HG03442 (cell line): ENCODE measurements around the gene H6PD.
"Not testable (repeated sequence)": the region's sequence is repeated elsewhere in the genome, so short reads cannot be mapped to it uniquely, and the experiment has no call there.

Experiments used
- ATAC-seq: cut with Tn5 transposase; IDR thresholded peaks from one replicate; pipeline ENCODE4 v1.9.1; 2021; ENCODE audit warnings: mild to moderate bottlenecking, moderate library complexity; ENCODE audit not compliant: unreplicated experiment

H6PD gene

GRCh38 chr1:9294910-9295636 is 60.5 kb downstream of the H6PD start:
- ATAC-seq: no peak

DNA sequence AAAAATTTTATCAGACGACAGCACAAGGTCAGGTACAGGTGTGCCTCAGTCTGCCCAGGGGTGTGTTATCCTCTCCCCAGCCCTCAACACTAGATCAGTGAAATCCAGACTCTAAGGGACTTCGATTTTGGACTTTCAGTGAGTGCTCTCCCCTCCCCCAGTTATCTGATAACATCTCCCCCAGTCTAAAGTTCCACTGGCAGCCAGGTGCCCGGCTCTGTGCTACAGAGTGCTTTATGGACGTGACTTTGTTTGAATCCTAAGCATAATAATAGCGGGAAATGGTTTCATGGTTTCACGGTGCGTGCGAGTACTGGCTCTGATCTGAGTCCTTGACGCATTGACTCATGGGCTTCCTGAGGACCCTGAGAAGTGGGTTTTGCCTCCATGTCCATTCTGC is 61.3 kb downstream of the H6PD start:
- no peak for ATAC-seq

- ATAC-seq: no peak
These were observed 62.3 kb downstream of the H6PD start for GRCh38 chr1:9296850-9297249.

DNA sequence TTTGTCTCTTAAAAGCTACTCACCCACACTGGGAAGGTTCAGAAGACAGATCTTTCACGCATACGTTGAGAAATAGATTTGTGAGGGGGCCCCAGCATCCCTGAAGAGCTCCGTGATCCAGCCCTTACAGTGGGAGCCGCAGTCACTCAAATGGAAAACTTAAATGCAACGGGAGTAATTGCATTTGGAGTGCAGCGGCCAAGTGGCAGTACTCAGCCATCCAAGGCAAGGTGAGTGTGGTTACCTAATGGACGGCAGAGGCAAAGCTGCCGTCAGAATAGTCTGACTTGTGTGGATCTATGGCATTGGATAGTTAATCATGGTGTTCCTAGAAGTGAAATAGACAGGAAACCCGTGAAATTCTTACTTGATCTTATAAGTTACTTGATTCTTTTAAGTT is 63.3 kb downstream of the H6PD start:
- no peak for ATAC-seq

GRCh38 chr1:9298282-9298681 is 63.7 kb downstream of the H6PD start:
- no peak for ATAC-seq

DNA sequence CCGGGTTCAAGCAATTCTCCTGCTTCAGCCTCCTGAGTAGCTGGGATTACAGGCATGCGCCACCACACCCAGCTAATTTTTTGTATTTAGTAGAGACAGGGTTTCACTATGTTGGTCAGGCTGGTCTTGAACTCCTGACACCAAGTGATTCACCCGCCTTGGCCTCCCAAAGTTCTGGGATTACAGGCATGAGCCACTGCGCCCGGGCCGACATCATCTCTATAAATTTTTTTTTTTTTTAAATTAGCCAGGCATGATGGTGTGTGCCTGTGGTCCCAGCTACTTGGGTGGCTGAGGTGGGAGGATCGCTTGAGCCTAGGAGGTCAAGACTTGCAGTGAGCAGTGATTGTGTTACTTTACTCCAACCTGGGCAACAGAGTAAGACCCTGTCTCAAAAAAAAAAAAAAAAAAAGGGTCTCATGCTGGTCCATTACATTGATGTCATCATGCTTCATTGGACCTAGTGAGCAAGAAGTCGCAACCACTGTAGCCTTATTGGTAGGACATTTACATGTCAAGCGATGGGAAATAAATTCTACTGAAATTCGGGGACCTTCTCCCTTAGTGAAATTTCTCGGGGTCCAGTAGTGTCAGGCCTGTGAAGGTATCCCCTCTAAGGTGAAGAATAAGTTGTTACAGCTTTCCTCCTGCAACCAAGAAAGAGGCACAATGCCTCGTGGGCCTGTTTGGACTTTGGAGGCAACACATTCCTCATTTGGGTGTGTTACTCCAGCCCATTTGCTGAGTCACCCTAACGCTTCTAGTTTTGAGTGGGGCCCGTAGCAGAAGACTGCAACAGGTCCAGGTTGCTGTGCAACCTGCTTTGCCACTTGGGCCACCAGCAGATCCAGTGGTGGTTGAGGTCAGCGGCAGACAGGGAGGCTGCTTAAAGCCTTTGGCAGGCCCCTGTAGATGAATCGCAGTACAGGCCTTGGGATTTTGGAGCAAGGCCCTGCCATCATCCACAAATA is 65.3 kb downstream of the H6PD start:
- not testable (repeated sequence) for ATAC-seq

- no peak for ATAC-seq
These were observed 66.0 kb downstream of the H6PD start for GRCh38 chr1:9300573-9300972.

- ATAC-seq: no peak
These were observed 68.4 kb downstream of the H6PD start for GRCh38 chr1:9302745-9303524.

DNA sequence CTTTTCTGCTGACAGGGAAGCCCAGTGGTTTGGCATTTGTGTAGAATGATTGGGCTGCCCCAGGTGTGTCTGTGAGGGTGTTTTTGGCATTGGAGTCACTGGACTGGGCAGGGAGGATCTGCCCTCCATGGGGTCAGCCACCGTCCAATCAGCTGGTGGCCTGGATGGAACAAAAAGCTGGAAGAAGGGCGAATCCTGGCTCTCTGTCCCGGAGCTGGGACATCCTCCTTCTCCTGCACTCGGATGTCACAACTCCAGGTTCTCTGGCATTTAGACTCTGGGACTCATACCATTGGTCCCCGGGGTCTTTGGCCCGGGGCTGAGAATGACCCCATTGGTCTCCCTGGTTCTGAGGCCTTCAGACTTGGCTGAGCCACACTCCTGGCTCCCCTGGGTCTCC is 69.3 kb downstream of the H6PD start:
- ATAC-seq: no peak

DNA sequence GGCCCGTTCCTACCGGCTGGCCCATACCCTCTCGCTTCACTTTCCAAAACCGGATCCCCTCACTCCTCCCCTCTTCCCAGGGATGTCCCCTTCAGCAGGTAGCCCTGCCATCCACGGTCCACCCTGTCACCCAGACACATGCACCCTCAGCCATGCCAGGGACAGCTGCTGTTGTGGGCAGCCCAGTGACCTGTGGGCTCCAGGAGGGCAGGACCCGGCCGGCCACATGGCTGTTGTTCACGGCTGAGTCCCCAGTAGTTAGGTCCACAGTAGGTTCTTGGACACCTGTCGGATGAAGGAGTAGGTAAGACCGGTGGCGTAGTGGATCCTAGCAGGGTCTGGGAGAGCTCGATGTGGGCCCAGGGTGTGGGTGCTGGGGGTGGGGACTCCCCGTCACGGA is 70.6 kb downstream of the H6PD start:
- ATAC-seq: no peak

DNA sequence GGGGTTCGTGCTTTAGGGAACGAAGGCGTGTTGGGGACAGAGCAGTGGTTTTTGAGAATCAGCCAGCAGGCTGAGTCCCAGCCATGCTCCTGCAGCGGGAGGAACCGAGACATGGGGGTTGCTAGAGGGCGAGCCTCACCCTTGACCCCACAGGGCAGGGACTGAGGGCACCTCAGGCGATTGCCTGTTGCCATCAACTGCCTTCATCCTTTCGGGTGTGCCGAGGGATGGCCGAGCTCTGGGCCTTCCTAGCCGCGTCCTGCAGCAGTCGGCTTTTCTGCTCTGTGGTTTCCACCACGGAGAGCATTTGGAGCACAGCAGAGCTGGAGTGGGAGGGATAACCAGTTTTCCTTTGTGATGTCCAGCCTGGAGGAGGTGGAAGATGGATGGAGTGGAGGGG is 71.4 kb downstream of the H6PD start:
- no peak for ATAC-seq

DNA sequence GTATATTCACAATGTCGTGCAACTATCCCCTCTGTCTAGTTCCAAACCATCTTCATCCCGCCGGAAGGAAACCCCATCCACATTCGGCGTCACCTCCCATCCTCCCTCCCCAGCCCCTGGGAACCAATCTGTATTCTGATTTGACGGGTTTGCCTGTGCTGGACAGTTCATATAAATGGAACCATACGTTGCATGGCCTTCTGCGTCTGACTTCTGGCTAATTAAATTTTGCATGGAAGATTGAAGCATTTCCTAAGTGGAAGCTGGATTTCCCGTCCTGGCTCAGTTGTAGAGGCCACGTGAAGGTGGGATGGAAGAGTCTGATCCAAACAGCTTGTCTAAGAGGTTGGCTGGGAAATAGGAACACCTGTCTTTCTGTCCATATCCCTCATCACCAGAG is 72.7 kb downstream of the H6PD start:
- no peak for ATAC-seq

- no peak for ATAC-seq
These were observed 73.7 kb downstream of the H6PD start for GRCh38 chr1:9308236-9308785.

DNA sequence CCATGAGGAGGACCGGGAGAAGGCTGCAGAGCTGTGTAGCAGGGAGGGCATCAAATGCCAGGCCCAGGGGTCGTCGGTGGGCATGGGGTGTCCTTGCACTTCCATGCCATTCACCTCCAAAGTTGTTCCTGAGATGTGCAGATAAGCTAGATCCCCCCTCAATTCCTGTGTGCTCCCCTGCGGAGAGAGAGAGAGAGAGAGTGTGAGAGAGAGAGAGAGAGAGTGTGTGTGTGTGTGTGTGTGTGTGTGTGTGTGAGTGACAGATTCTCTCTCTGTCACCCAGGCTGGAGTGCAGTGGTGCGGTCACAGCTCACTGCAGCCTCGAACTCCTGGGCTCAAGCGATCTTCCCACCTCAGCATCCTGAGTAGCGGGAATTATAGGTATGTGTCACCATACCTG is 74.5 kb downstream of the H6PD start:
- ATAC-seq: no peak

- ATAC-seq: no peak
These were observed 75.4 kb downstream of the H6PD start for GRCh38 chr1:9309991-9310390.

DNA sequence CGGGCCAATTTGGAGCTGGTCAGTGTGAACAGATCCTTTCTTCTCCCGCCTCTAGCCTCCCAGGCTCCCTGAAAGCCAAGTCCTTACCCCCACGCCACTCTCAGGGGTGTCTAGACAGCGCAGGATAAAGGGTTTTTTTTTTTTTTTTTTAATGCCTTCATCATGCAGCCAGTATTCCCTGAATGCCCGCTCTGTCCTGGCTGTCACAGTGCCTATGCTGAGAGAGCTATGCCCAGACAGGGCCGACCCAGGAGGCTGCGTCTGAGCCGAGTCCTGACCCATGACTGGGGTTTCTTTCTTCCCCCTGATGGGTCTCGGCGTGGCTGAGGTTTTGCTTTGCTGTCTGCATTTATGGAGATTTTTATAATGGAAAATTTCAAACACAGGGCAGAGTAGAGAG is 76.5 kb downstream of the H6PD start:
- ATAC-seq: no peak

- ATAC-seq: no peak
These were observed 76.9 kb downstream of the H6PD start for GRCh38 chr1:9311479-9311878.

- no peak for ATAC-seq
These were observed 77.7 kb downstream of the H6PD start for GRCh38 chr1:9312168-9312720.

DNA sequence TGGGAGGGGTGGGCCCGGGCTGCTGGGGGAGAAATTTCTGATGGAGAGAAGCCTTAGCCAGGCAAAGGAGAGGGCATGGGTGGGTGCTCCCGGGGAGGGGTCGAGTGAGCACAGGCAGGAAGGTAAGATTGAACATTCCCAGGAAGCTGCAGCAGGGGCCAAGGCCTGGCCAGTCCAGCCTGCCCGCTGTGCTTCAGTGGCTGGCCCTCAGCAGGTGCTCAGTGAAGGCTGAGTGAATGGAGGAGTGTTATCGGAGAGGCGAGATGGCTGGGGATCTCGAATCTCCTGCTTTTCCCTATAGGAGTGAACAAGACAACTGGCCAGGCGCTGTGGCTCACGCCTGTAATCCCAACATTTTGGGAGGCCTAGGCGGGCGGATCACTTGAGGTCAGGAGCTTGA is 79.0 kb downstream of the H6PD start:
- no peak for ATAC-seq

- ATAC-seq: no peak
These were observed 79.5 kb downstream of the H6PD start for GRCh38 chr1:9314111-9314510.
